ENCODE data around the gene NAGLU. TPM values are rescaled to one million over a fixed set of nuclear protein-coding genes. Genes with fewer than 3 reads are reported as not detected.

The NAGLU gene
- total and polyA plus RNA-seq, 10 of the 15 experiments (the other 5 are each of a cell fraction or from before 2014, with no cell fraction given), result 0.23 to 27.5 (median 8.9) TPM

- H2AFZ ChIP-seq (ENCODE audit: control insufficient read depth, low read depth, low read length), result peak within 1 kb of the TSS; percentile 70
- SMC1A ChIA-PET (ENCODE audit: uncharacterized antibody, unreplicated experiment), result interaction anchor here (1.0 to 1.8 kb wide), 4 partner anchors 10 to 197 kb away, joined by 4 to 13 read pairs (median 5); partner anchors contain the start of genes NAGLU and PSMC3IP
- peaks cover 17% of the 10 kb centered on the region for H3K4me1 ChIP-seq (ENCODE audit: control insufficient read depth, insufficient read depth, low read length)
- no peaks in the 10 kb centered on the region for H3K9me3 ChIP-seq (replicated peaks; ENCODE audit: control insufficient read depth, insufficient read depth, low read length)
- H3K27me3 ChIP-seq (replicated peaks in 1 of 2; ENCODE audit: control insufficient read depth in 2 of 2, insufficient read depth in 2 of 2, low read length in 1 of 2), result no peaks in the 10 kb centered on the region
- CTCF ChIA-PET, result interaction anchor here (0.7 to 2.4 kb wide), 6 partner anchors 10 to 197 kb away, joined by 3 to 23 read pairs (median 6); partner anchors contain the start of gene PSMC3IP
- peak within 1 kb of the TSS; percentile 96 for H3K4me3 ChIP-seq
- intact Hi-C loops (cut with micrococcal nuclease; ENCODE audit: unreplicated experiment), result no loop called here
- under 1% methylated on average over 62 of the region's 72 CpGs for WGBS (ENCODE audit: insufficient coverage, insufficient replicate concordance, low lambda C conversion rate, missing lambda C conversion rate)
- no peaks in the 10 kb centered on the region for H4K20me1 ChIP-seq (ENCODE audit: control insufficient read depth, insufficient read depth)
- DNase-seq (ENCODE audit: low read depth, low spot score), result peak; percentile 68
- peak within 1 kb of the TSS; percentile 85 for H3K9ac ChIP-seq (ENCODE audit: control insufficient read depth, insufficient read depth, low read length)
- in situ Hi-C loops (cut with MboI), result no loop called here
- POLR2A ChIA-PET, result interaction anchor here (0.5 to 2.6 kb wide), 10 partner anchors 11 to 1503 kb away, joined by 3 to 14 read pairs (median 4); partner anchors contain the start of gene PSMC3IP
- peak; percentile 92 for FAIRE-seq
- TSS peak; percentile 40 for BruUV-seq (replicated peaks)
- peaks cover 41% of the 10 kb centered on the region for H3K79me2 ChIP-seq (ENCODE audit: control insufficient read depth, insufficient read depth, low read length)
- H3K27ac ChIP-seq (ENCODE audit: control insufficient read depth, insufficient read depth), result peak within 1 kb of the TSS; percentile 68
- H3K4me2 ChIP-seq (ENCODE audit: control insufficient read depth, insufficient read depth), result peak within 1 kb of the TSS; percentile 98
- peak; percentile 90 for ATAC-seq
- RAD21 ChIA-PET (ENCODE audit: unreplicated experiment), result interaction anchor here (0.7 to 1.9 kb wide), 7 partner anchors 11 to 196 kb away, joined by 3 to 14 read pairs (median 3); partner anchors contain the start of genes PSMC3IP and TUBG1
- peaks cover 27 to 30% of the 10 kb centered on the region in 2 experiments; a peak in 3 of 4 replicates for H3K36me3 ChIP-seq (ENCODE audit: control insufficient read depth in 2 of 2, insufficient read depth in 2 of 2, low read length in 1 of 2)
- TF ChIP-seq NBN (IDR thresholded peaks at IDR 0.05) (peak; percentile 60; the same call in 1 of the 2 replicates), KDM1A (IDR thresholded peaks at IDR 0.05; ENCODE audit: borderline replicate concordance) (no peak), USF1 (IDR thresholded peaks at IDR 0.05; ENCODE audit: borderline replicate concordance, extremely low read length, insufficient read depth, low read depth, low read length) (peak; percentile 99), MYC (IDR thresholded peaks at IDR 0.05; ENCODE audit: insufficient read depth, insufficient read length, insufficient replicate concordance, low read length, severe bottlenecking) (no peak), CBX5 (IDR thresholded peaks at IDR 0.05; ENCODE audit: low read depth) (no peak), GABPA (IDR thresholded peaks at IDR 0.05; ENCODE audit: low read depth) (no peak), ZNF687 (IDR thresholded peaks at IDR 0.05) (peak; percentile 67), MTA2 (IDR thresholded peaks at IDR 0.05; ENCODE audit: low read depth) (no peak), CBFB (IDR thresholded peaks at IDR 0.05; ENCODE audit: low read depth) (no peak), RELB (IDR thresholded peaks at IDR 0.05; ENCODE audit: low read depth) (no peak), ESRRA (IDR thresholded peaks at IDR 0.05; ENCODE audit: low read length) (no peak)
- TF ChIP-seq, protein P1, sequence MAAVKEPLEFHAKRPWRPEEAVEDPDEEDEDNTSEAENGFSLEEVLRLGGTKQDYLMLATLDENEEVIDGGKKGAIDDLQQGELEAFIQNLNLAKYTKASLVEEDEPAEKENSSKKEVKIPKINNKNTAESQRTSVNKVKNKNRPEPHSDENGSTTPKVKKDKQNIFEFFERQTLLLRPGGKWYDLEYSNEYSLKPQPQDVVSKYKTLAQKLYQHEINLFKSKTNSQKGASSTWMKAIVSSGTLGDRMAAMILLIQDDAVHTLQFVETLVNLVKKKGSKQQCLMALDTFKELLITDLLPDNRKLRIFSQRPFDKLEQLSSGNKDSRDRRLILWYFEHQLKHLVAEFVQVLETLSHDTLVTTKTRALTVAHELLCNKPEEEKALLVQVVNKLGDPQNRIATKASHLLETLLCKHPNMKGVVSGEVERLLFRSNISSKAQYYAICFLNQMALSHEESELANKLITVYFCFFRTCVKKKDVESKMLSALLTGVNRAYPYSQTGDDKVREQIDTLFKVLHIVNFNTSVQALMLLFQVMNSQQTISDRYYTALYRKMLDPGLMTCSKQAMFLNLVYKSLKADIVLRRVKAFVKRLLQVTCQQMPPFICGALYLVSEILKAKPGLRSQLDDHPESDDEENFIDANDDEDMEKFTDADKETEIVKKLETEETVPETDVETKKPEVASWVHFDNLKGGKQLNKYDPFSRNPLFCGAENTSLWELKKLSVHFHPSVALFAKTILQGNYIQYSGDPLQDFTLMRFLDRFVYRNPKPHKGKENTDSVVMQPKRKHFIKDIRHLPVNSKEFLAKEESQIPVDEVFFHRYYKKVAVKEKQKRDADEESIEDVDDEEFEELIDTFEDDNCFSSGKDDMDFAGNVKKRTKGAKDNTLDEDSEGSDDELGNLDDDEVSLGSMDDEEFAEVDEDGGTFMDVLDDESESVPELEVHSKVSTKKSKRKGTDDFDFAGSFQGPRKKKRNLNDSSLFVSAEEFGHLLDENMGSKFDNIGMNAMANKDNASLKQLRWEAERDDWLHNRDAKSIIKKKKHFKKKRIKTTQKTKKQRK (IDR thresholded peaks at IDR 0.05; ENCODE audit: low read depth, low read length), result no peak
These were observed 31.0 kb downstream of the NAGLU start, which contains the start of gene MLX for GRCh38 chr17:42566883-42567573. Gene MLX, plus strand, starts transcription at chr17:42567100. Its CDS starts 25 bp downstream, at chr17:42567125.

Data from GM12878 (cell line).